WI38 (cell line): Measurements from ENCODE around the gene CPNE4.

Experiments
- H3K4me3 ChIP-seq: 2 replicates; pipeline ENCODE4 v1.5.1; 2011; ENCODE audit warnings: low read depth, mild to moderate bottlenecking, control low read depth, low read length
- TF ChIP-seq, protein P1 (sequence below): IDR thresholded peaks from 2 replicates; pipeline ENCODE4 v1.5.1; 2012; ENCODE audit warnings: low read depth, mild to moderate bottlenecking, control low read depth, low read length

The CPNE4 gene

GRCh38 chr3:131903988-131904415 lies 130.8 kb downstream of the CPNE4 start:
- TF ChIP-seq, protein P1, sequence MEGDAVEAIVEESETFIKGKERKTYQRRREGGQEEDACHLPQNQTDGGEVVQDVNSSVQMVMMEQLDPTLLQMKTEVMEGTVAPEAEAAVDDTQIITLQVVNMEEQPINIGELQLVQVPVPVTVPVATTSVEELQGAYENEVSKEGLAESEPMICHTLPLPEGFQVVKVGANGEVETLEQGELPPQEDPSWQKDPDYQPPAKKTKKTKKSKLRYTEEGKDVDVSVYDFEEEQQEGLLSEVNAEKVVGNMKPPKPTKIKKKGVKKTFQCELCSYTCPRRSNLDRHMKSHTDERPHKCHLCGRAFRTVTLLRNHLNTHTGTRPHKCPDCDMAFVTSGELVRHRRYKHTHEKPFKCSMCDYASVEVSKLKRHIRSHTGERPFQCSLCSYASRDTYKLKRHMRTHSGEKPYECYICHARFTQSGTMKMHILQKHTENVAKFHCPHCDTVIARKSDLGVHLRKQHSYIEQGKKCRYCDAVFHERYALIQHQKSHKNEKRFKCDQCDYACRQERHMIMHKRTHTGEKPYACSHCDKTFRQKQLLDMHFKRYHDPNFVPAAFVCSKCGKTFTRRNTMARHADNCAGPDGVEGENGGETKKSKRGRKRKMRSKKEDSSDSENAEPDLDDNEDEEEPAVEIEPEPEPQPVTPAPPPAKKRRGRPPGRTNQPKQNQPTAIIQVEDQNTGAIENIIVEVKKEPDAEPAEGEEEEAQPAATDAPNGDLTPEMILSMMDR = no peak
- H3K4me3 ChIP-seq = no peak overlapping the region

DNA sequence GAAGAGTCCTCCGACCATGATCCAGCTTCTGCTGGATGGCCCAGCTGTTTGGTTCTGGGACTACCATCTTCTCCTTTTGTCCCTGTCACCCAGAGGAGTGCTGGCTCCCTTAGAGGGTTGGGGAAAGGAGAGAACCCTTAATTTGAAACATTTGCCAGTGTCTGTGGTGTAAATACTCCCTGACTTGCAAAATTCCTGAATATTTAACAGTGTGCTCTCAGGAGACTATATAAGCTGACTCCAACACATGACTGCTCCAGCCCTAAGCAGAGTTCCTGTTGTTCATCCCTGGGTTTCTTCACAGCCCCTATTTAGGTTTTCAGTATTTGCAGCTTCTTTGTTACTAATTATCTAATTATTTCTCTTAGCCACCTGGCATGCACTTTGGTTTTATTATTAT lies 133.1 kb downstream of the CPNE4 start:
- TF ChIP-seq, protein P1 = no peak
- H3K4me3 ChIP-seq = no peak overlapping the region

DNA sequence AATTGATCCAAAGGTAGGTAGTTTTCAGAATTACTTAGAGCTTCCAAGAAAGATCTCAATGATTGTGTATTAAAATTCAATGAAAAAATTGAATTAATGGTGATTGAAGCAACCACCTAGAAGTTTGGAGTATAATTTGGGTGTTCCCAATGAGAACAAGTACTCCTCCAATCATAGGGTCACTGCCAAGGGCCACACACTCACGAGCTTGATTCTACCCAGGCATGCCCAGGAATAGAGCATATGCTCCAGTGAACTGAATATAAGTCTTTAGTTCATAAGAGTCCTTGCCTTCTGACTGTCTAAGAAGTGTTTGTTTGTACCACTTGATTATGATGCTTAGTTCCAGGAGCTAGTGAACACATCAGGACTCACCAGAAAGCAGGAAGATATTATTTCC lies 133.9 kb downstream of the CPNE4 start:
- TF ChIP-seq, protein P1 = no peak

GRCh38 chr3:131899021-131899420 lies 135.8 kb downstream of the CPNE4 start:
- H3K4me3 ChIP-seq = no peak overlapping the region
- TF ChIP-seq, protein P1 = no peak

More for the DNA sequence above, 133.9 kb downstream of the CPNE4 start:
- no peak overlapping the region for H3K4me3 ChIP-seq

GRCh38 chr3:131898346-131898745 lies 136.5 kb downstream of the CPNE4 start:
- TF ChIP-seq, protein P1 = no peak
- H3K4me3 ChIP-seq = no peak overlapping the region

- H3K4me3 ChIP-seq = no peak overlapping the region
- TF ChIP-seq, protein P1 = no peak
These were observed 138.5 kb downstream of the CPNE4 start for GRCh38 chr3:131896285-131896684.

DNA sequence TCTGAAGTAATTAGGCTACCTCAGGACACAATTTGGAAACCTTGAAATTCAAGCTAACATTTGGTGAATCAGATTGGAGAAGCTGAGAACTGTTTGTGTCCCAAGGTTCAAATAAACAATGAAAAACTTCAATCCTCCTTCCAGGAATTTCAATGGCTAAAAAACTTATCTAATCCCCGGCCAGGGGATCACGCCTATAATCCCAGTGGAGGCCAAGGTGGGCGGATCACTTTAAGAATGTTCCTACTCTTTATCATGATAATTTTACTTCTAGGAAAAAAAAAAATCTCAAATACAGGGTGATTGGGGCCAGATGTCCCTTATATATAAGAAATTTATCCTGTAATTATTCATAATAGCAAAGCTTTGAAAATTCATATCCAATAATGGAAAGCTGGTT lies 139.0 kb downstream of the CPNE4 start:
- TF ChIP-seq, protein P1 = no peak
- no peak overlapping the region for H3K4me3 ChIP-seq
